ENCODE data around the gene CHRNE.
A peak's percentile ranks its signal among the peaks of the same experiment; 100 is the strongest.
"Not testable (repeated sequence)": the region's sequence is repeated elsewhere in the genome, so short reads cannot be mapped to it uniquely, and the experiment has no call there.

CHRNE gene

DNA sequence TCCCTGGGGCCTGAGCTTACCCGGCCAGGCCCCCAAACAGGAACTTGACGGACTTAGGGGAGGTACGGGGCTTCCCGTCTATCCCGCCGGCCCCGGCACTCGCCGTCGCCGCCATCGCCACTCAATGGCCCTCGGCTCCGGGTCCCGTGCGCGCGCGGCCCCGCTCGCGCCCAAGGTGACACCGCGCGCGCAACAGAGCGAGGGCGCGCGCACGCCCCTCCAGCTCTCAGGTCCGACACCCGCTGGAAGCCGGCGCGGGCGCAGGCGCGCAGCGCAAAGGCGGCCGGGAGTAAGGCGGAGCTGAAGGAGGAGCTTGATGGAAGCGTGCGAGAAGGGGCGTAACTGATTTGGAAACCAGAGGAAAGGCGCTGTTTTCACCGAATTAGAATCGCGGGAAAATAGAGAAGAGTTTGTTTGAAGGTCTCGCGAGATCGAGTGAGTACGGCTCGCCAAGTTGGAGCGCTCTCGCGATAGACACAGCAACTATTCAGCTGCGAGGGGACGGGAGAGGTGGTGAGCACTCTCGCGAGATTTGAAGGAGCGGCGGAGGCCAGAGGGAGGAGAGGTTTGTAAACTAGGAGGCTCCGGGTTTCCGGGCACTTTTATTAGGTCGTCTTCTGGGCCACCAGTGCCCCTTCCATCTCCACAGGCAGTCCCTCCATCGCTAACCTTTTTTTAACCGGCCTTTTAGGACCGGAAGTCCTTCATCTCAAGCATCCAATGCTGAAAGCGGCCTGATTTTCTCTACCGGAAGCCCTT lies 37.1 kb upstream of the CHRNE start, which contains the start of the genes RNF167 and SLC25A11:
RNF167 (plus strand) TSS at position 473 of the 759 bp plus-strand sequence. CDS start 642 bp downstream, outside the sequence.
SLC25A11 (minus strand) TSS at position 251 of the 759 bp plus-strand sequence; CDS start at position 115, 136 bp downstream.
- peak; percentile 100 for DNase-seq (ENCODE audit: low read depth in 2 of 2)

DNA sequence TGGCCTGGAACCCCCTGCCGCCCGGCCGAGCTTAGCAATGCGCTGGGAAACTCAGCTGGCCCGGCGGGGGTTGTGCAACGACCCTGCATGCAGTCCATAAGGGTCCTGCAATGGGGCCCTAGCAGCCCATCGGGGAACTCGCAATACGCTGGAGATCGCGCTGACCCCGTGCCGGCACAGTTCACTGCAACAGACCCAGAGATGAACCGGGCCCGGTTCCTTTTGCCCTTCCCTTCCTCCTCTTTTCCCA lies 36.6 kb upstream of the CHRNE start:
- no peak for DNase-seq (ENCODE audit: low read depth in 2 of 2)

DNA sequence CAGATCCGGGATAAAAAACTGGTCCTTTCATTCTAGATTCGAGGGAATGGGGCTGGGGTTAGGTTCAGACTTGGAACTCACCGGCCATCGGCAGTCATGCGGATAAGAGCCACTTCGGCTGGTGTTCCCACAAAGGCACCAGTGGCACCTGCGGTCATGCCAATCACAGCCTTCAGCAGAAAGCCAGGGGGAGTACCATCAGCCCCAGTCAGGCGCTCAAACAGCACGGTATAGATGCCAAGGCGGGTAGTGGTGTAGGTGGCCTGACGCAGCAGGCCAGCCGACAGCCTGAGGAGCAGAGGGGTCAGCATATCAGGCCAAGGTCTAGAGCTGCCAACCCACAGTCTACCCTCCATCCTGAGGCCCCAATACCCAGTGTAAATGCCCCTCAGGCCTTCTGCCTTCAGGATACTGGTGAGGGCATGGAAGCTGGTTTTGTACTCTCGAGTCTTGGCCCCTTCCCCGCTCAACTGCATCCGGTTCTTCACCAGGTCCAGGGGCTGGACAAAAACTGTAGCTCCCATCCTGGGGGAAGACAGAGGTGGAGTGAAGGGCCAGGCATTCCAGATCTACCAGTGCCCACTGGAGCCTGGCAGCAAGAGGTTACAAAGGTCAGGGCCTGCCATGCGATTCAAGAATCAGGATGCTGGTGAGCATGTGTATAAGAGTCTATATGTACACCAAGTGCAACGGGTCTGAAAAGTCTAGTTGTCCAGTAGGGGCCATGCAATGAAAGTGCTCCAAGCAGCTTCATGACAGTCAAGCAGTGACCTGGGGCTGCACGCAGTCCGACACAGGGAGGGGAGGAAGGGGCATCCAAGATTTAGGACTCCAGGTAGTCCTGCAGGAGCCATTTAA lies 36.0 kb upstream of the CHRNE start:
- DNase-seq (ENCODE audit: low read depth in 2 of 2) = no peak

DNA sequence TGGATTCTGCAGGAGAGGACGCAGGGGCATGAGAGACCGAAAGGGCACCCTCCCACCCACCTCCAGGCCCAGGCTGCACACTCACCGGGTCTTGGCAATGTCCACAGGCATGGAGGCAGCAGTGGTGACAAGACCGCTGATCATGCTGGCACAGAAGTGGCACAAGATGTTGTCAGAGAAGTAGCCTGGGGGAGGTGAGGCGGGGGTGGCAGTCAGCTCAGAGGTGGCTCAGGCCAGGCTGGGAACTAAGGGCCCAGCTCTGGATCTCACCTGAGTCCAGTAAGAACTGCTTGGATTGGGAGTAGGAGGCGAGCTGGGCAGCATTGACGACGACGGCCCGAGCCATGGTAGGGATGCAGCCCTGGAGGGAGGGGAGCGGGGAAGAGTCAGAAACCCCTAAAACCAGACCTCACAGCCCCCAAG lies 35.2 kb upstream of the CHRNE start:
- DNase-seq (ENCODE audit: low read depth in 2 of 2) = no peak

DNA sequence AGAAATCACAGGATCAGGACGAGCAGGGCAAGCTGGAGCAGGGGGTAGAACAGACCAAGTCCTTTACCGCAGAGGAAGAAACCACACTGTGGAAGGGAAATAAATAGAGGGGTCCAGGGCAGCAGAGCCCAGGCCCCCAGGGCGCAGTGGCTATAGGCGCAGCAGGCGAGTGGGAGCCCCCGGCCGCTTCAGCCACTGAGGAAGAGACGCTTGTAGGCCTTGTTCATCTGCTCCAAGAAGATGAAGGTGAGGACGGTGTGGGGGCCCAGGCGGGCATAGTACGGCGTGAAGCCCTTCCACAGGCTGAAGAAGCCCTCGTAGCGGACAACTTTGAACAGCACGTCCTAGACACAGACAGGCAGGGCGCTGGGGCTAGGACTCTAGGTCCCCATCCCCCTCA lies 34.7 kb upstream of the CHRNE start:
- no peak for DNase-seq (ENCODE audit: low read depth in 2 of 2)

DNA sequence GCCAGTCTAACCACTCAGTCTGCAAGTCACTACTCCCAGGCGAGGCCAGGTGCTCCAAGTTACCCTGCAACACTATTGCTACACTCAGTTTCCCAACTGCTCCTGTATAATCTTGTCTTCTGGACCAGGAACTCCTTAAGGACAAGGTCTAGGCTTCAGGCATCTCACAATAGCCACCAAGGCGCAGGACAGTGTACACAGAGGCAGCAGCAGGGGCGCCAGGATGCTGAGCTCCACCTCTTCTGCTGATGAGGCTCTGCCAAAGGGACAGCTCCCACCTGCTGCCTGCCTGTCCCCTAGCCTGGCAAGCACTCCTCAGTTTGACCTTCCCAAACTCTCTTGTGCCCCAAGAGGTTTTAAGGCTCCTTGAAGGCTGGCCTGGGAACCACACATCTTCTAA lies 33.5 kb upstream of the CHRNE start:
- DNase-seq (ENCODE audit: low read depth in 2 of 2) = no peak

DNA sequence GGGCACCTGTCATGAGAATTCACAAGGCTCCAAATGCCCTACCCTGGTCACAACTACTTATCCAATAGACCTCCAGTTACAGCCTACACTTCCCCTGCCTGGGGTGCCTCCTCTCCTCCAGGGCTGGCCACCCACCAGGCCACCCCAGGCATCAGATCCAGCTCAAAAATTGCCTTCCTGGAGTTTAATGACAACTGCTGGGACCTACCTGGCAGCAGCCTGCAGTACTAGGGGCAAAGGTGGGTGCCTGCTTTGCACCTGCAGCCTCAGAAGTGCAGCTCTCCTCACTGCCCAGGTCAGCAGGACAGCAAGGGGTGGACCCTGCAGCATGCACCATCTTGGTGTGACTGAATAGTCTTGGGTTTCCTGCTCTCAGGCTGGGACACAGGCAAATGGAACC lies 32.8 kb upstream of the CHRNE start:
- DNase-seq (ENCODE audit: low read depth in 2 of 2) = no peak

DNA sequence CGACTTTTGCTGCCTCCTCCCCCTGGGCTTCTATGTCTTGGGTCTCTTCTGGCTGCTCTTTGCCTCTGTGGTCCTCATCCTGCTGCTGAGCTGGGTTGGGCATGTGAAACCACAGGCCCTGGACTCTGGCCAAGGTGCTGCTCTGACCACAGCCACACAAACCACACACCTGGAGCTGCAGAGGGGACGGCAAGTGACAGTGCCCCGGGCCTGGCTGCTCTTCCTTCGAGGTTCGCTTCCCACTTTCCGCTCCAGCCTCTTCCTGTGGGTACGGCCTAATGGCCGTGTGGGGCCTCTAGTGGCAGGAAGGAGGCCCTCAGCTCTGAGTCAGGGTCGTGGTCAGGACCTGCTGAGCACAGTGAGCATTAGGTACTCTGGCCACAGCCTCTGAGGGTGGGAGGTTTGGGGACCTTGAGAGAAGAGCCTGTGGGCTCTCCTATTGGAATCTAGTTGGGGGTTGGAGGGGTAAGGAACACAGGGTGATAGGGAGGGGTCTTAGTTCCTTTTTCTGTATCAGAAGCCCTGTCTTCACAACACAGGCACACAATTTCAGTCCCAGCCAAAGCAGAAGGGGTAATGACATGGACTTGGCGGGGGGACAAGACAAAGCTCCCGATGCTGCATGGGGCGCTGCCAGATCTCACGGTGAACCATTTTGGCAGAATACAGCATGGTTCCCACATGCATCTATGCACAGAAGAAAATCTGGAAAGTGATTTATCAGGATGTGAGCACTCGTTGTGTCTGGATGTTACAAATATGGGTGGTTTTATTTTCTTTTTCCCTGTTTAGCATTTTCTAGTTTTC lies 31.5 kb upstream of the CHRNE start:
- no peak for DNase-seq (ENCODE audit: low read depth in 2 of 2)

DNA sequence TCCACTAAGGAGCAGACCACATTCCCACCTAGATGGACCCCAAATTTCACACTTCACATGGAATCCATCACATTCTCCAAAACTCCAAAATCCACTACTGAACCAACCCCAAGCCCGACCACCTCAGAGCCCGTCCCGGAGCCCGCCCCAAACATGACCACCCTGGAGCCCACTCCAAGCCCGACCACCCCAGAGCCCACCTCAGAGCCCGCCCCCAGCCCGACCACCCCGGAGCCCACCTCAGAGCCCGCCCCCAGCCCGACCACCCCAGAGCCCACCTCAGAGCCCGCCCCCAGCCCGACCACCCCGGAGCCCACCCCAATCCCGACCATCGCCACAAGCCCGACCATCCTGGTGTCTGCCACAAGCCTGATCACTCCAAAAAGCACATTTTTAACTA lies 30.7 kb upstream of the CHRNE start:
- DNase-seq (ENCODE audit: low read depth in 2 of 2) = no peak

DNA sequence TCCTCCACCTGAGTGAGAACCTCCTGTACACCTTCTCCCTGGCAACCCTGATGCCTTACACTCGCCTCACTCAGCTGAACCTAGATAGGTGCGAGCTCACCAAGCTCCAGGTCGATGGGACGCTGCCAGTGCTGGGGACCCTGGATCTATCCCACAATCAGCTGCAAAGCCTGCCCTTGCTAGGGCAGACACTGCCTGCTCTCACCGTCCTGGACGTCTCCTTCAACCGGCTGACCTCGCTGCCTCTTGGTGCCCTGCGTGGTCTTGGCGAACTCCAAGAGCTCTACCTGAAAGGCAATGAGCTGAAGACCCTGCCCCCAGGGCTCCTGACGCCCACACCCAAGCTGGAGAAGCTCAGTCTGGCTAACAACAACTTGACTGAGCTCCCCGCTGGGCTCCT lies 29.9 kb upstream of the CHRNE start:
- DNase-seq (ENCODE audit: low read depth in 2 of 2) = no peak

DNA sequence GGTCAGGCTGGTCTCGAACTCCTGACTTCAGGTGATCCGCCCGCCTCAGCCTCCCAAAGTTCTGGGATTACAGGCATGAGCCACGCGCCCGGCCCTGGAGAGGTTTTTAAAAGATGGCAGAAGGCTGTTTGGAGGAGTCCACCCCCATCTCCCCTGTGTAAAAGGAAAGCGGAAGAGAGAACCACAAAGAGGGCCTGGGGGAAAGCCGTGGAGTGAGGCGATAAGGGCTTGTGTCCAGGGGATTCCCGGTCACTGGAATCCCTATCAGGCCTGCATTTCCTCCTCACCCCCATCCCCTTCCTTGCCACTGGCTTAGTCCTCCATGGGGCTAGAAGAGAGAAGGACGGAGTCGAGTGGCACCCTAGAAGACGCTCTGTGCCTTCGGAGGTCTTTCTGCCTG lies 29.1 kb upstream of the CHRNE start, which contains the start of gene GP1BA:
GP1BA (plus strand) TSS at position 315 of the 400 bp plus-strand sequence. CDS start 328 bp downstream, outside the sequence.
- DNase-seq (ENCODE audit: low read depth in 2 of 2) = no peak

DNA sequence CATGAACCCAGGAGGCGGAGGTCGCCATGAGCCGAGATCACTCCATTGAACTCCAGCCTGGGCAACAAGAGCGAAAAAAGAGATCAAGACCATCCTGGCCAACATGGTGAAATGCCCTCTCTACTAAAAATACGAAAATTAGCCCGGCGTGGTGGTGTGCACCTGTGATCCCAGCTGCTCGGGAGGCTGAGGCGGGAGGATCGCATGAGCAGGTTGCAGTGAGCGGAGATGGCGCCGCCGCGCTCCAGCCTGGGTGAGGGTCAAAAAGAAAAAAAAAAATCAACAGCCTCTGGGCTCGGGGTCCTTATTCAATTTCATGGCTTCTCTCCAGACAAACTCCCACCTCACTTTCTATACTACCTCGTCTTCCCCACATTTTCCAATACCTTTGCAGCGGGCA lies 26.0 kb upstream of the CHRNE start:
- DNase-seq (ENCODE audit: low read depth in 2 of 2) = no peak

DNA sequence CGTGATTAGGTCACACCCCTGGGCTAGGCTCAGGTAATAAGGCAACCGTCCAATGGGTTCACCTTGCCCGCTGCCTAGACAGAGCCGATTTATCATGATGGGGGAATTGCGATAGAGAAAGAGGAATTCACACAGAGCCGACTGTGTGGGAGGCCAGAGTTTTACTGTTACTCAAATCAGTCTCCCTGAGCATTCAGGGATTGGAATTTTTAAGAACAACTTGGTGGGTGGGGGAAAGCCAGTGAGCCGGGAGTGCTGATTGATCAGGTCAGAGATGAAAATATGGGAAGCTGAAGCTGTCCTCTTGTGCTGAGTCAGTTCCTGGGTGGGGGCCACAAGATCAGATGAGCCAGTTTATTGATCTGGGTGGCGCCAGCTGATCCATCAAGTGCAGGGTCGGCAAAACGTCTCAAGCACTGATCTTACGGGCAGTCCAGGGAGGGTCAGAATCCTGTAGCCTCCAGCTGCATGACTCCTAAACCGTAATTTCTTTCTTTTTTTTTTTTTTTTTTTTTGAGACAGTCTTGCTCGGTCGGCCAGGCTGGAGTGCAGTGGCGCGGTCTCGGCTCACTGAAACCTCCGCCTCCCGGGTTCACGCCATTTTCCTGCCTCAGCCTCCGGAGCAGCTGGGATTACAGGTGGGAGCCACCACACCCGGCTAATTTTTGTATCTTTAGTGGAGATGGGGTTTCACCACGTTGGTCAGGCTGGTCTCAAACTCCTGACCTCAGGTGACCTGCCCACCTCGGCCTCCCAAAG lies 23.9 kb upstream of the CHRNE start:
- not testable (repeated sequence) for DNase-seq (ENCODE audit: low read depth in 2 of 2)

DNA sequence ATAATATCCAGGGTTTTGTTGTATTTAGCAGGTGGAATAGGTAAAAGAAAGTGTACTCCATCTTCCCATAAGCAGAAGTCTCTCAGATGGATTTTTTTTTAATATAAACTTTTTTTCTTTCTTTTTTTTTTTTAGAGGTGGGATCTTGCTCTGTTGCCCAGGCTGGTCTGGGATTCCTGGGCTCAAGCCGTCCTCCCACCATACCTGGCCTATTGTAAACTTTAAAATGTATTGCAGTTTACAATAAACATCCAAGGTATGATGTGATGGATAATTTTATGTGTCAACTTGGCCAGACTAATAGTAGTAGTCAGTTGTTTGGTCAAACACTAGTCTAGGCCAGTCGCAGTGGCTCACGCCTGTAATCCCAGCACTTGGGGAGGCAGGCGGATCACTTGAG lies 18.4 kb upstream of the CHRNE start:
- DNase-seq (ENCODE audit: low read depth in 2 of 2) = no peak

DNA sequence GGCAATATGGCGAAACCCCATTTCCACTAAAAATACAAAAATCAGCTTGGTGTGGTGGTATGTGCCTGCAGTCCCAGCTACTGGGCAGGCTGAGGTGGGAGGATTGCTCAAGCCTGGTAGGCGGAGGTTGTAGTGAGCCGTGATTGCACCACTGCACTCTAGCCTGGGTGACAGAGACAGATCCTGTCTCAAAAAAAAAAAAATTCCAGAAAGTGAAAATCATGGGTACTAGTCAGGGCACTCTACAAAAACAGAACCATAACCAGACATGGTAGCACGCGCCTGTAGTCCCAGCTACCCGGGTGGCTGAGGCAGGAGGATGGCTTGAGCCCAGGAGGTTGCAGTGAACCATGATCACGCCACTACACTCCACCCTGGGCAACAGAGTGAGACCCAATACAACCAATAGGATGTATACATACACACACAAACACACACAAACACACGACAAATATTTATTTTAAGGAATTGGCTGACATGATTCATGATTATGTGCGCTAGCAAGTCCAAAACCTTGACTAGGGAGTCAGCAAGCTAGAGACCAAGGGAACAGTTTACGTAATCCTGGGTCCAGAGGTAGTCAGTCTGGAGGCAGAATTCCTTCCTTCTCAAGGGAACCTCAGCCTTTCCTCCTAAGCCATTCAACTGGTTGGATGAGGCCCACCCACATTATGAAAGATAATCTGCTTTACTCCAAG lies 17.6 kb upstream of the CHRNE start:
- no peak for DNase-seq (ENCODE audit: low read depth in 2 of 2)

DNA sequence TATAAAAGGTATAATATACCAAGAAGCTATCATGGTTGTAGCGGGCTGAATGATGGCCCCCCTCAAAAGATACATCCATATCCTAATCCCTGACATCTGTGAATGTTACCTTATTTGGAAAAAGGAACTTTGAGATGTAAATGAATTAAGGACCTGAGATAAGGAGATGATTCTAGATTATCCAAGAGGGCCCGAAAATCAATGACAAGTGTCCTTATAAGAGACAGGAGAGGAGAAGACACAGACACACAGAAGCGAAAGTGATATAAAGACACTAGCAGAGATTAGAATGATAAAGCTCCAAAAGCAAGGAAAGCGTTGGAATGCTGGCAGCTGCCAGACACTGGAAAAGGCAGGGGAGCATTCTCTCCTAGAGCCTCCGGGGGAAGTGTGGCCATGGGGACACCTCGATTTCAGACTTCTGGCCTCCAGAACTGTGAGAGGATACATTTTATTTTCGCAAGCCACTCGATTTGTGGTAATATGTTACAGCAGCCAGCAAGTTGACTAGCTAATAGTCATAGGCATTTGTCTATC lies 16.7 kb upstream of the CHRNE start:
- DNase-seq (ENCODE audit: low read depth in 2 of 2) = no peak

DNA sequence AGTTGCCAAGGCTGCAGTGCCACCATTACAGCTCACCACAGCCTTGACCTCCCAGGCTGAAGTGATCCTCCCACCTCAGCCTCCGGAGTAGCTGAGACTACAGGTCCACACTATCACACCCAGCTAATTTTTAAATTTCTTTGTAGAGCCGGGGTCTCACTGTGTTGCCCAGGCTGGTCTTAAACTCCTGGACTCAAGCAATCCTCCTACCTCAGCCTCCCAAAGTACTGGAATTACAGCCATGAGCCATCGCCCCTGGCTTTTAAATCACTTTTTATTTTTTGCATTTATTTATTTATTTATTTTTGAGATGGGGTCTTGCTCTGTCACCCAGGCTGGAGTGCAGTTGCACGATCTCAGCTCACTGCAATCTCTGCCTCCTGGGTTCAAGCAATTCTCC lies 11.7 kb upstream of the CHRNE start:
- DNase-seq (ENCODE audit: low read depth in 2 of 2) = not testable (repeated sequence)

DNA sequence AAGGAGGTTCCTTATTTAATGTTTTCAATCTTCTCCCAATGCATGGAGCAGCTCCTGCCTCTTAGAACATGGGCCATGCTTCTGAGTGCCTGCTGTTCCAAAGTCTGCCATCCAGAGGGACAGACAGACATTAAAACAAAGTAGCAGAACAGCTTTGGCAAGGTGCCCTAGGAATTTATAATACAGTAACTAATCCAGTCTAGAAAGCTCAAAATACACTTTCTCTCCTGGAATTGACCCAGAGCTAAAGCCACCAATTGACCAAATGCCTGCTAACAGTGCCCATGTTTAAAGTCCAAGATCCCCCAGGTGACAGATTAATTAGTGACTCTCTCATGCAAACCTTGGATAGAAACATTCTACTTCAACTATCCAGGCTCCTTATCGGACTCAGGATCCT lies 11.1 kb upstream of the CHRNE start:
- DNase-seq (ENCODE audit: low read depth in 2 of 2) = no peak

DNA sequence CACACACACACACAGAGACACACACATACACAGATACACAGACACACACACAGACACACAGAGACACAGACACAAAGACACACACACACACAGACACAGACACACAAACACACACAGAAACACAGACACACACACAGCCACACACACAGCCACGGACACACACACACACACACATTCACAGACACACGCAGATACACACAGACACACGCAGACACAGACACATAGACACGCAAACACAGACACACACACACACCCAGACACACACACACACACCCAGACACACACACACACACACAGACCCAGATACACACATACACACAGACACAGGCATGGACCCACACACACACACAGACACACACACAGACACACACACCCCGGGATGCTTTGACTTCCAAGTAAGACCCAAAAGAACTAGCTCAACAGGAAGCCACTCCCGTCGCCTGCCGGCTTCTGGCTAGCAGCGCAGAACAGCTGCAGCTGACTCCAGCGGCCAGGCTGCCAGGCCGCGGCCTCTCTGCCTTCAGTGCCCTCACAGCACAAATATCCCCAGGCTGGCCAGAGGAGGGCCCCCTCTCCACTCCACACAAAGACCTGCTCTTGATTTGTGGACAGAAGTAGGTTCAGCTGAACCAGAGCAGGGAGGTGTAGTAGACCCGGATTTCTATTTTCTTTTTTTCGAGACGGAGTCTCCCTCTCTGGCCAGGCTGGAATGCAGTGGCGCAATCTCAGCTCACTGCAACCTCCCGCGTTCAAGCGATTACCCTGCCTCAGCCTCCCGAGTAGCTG lies 6.0 kb upstream of the CHRNE start:
- peak; percentile 68 to 69 for DNase-seq (ENCODE audit: low read depth in 2 of 2)

DNA sequence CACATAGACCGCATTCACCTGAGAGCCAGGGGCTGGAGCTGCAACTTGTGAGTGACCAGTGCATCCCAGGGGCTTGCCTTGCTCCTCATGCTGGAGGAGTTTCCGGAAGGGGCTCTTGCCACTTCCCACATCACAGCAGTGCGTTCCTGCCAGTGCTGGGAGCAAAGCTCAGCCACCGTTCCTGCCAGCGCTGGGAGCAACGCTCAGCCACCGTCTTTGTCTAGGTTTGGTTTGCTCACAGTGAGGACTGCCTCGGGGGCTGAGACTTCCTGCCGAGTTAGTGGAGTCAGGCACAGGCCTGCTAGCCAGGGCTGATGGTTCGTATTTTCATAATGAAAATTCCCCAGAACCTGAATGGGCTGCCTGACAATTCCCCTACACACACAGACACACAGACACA lies 5.4 kb upstream of the CHRNE start:
- DNase-seq (ENCODE audit: low read depth in 2 of 2) = no peak
